ENCODE data around the gene SMIM35. TPM values are rescaled to one million over a fixed set of nuclear protein-coding genes. Genes with fewer than 3 reads are reported as not detected.

SMIM35 gene
- total and polyA plus RNA-seq, 2 donors (not counting 3 experiments of a cell fraction or from before 2014, with no cell fraction given) = not detected

DNA sequence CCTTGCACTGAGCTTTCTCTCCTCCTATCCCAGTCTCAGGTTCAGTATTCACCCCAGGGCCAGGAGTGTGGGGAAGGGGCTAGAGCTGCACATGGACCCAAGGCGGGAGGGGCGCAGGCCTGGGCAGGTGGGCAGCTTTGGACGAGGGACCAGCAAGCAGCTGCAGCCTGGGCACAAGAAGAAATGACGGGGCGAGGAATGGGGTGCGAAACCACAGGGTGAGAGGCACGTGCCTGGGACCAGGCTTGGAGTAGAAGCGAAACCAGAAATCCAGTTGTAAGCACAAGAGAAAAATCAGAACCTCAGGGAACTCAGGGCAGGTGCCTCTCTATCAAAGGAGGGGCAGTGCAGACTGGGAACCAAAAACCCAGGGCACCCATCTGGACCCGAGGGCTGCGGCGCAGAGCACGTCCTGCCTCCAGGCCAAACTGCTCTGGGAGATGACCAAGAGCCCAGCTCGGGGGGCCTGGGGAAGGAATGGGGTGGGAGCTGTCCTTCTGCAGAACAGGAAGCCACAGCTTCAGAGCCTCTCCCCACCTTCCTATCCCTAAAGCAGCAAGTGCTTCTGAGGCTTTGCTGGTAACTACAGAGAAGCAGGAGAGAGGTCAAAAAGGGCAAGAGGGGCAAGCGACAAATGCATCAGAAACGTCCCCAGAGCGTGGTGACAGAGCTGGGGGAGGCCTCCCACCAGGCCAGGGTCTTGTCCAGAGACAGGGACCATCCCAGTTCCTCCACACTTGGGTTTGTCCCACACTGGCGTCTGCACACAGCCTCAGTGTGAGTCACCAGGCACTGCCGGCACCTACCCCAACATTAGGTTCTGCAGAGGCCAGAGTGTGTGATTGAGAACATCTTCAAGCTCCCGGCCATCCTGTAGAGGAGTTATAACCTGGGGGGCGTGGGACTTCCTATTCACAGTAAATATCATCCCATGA is 28.2 kb downstream of the SMIM35 start:
- Histone ChIP-seq H3K9ac (replicated peaks; ENCODE audit: extremely low read depth, insufficient read depth, low read length) (no peak overlapping the region), H3K27ac (ENCODE audit: insufficient read depth, low read depth, low read length) (no peak overlapping the region), H2AFZ (ENCODE audit: low read depth, low read length) (no peak overlapping the region), H3K9me3 (replicated peaks; ENCODE audit: control insufficient read depth, insufficient read depth, low read length) (no peaks in the 10 kb centered on the region), H3K4me2 (ENCODE audit: insufficient read depth, low read length) (no peak overlapping the region), H3K79me2 (ENCODE audit: control insufficient read depth, insufficient read depth, low read length) (no peaks in the 10 kb centered on the region), H3K4me1 (ENCODE audit: control insufficient read depth, extremely low read depth, insufficient read depth, low read length) (no peaks in the 10 kb centered on the region), H3K36me3 (ENCODE audit: control insufficient read depth in 2 of 2, extremely low read depth in 1 of 2, insufficient read depth in 2 of 2, low read length in 2 of 2) (no peaks in the 10 kb centered on the region), H4K20me1 (replicated peaks; ENCODE audit: control insufficient read depth, extremely low read depth, insufficient read depth, low read length) (no peaks in the 10 kb centered on the region), H3K4me3 (replicated peaks in 1 of 3; ENCODE audit: insufficient read depth in 1 of 3, low read depth in 1 of 3, low read length in 3 of 3) (no peak overlapping the region), H3K27me3 (ENCODE audit: control insufficient read depth in 2 of 2, insufficient read depth in 2 of 2, low read length in 2 of 2) (no peaks in the 10 kb centered on the region), H3K9me1 (replicated peaks; ENCODE audit: control insufficient read depth, extremely low read depth, insufficient read depth, low read length) (no peaks in the 10 kb centered on the region)
- BruUV-seq (replicated peaks) = no TSS peak
- ChIA-PET POLR2A (no interaction called here), CTCF (interaction anchor here (0.7 to 1.1 kb wide), 3 partner anchors 242 to 633 kb away, joined by 3 to 4 read pairs (median 3); no protein-coding TSS in a partner anchor)
- FAIRE-seq (no peak), DNase-seq (ENCODE audit: low read depth, low spot score) (no peak)
- TF ChIP-seq FOS (IDR thresholded peaks at IDR 0.05; ENCODE audit: borderline replicate concordance, insufficient read depth, low read length) (no peak), POLR2A (IDR thresholded peaks at IDR 0.05; ENCODE audit: low read depth, low read length) (no peak)
- TF ChIP-seq, protein P1, sequence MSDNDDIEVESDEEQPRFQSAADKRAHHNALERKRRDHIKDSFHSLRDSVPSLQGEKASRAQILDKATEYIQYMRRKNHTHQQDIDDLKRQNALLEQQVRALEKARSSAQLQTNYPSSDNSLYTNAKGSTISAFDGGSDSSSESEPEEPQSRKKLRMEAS (IDR thresholded peaks at IDR 0.05; ENCODE audit: insufficient read depth, insufficient read length) = no peak
- dilution Hi-C loops (cut with MboI; ENCODE audit: extremely low pct_ligation_motif_present, low sequenced_read_pairs) (no loop called here), intact Hi-C loops (cut with micrococcal nuclease) (no loop called here)

DNA sequence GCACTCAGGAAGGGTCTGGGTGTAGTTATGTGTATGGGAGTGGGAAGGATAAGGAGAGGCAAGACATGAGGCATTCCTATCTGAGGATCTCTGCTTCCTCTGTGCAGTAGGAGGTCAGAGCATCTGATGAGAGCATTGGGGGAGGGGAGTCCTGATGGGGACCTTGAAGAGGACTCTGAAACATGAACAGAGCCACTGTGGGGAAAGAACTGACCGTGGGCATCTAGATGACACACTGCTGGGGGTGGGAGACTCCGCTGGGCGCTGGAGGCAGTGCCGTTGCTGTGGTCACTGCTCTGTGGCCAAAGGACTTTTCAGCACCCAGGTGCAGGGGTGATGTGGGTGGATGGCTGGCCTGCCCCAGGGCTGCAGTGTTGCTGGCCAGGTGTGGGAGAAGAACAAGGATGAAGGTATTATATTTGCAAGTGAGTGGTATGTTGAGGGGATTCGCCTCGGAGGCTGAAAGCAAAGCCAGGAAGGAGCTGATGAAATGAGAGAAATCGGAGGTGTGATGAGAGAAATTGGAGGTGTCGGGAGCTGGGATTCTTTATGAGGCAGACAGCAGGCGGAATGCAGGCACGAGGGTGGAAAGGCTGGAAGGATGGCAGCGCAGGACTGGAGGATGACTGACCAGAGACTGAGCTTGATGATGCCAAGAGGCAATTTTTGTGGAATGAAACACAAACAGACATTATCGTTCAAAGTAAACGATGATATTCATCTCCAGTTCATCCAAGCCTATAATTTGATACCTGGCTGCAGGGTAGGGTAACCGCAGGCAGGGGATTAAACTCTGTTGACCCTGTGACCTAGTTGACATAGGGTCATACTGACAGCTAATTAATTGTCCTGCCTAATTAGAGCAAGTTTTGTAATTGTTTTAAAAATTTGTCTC is 29.3 kb downstream of the SMIM35 start:
- Histone ChIP-seq H3K4me3 (replicated peaks in 1 of 3; ENCODE audit: insufficient read depth in 1 of 3, low read depth in 1 of 3, low read length in 3 of 3) (no peak overlapping the region), H2AFZ (ENCODE audit: low read depth, low read length) (no peak overlapping the region), H3K9me3 (replicated peaks; ENCODE audit: control insufficient read depth, insufficient read depth, low read length) (no peaks in the 10 kb centered on the region), H4K20me1 (replicated peaks; ENCODE audit: control insufficient read depth, extremely low read depth, insufficient read depth, low read length) (no peaks in the 10 kb centered on the region), H3K27me3 (ENCODE audit: control insufficient read depth in 2 of 2, insufficient read depth in 2 of 2, low read length in 2 of 2) (no peaks in the 10 kb centered on the region), H3K4me1 (ENCODE audit: control insufficient read depth, extremely low read depth, insufficient read depth, low read length) (no peaks in the 10 kb centered on the region), H3K27ac (ENCODE audit: insufficient read depth, low read depth, low read length) (no peak overlapping the region), H3K36me3 (ENCODE audit: control insufficient read depth in 2 of 2, extremely low read depth in 1 of 2, insufficient read depth in 2 of 2, low read length in 2 of 2) (no peaks in the 10 kb centered on the region), H3K79me2 (ENCODE audit: control insufficient read depth, insufficient read depth, low read length) (no peaks in the 10 kb centered on the region), H3K9ac (replicated peaks; ENCODE audit: extremely low read depth, insufficient read depth, low read length) (no peak overlapping the region), H3K9me1 (replicated peaks; ENCODE audit: control insufficient read depth, extremely low read depth, insufficient read depth, low read length) (no peaks in the 10 kb centered on the region), H3K4me2 (ENCODE audit: insufficient read depth, low read length) (no peak overlapping the region)
- DNase-seq (ENCODE audit: low read depth, low spot score) = no peak
- FAIRE-seq = no peak
- intact Hi-C loops (cut with micrococcal nuclease) (no loop called here), dilution Hi-C loops (cut with MboI; ENCODE audit: extremely low pct_ligation_motif_present, low sequenced_read_pairs) (no loop called here)
- TF ChIP-seq, protein P2, sequence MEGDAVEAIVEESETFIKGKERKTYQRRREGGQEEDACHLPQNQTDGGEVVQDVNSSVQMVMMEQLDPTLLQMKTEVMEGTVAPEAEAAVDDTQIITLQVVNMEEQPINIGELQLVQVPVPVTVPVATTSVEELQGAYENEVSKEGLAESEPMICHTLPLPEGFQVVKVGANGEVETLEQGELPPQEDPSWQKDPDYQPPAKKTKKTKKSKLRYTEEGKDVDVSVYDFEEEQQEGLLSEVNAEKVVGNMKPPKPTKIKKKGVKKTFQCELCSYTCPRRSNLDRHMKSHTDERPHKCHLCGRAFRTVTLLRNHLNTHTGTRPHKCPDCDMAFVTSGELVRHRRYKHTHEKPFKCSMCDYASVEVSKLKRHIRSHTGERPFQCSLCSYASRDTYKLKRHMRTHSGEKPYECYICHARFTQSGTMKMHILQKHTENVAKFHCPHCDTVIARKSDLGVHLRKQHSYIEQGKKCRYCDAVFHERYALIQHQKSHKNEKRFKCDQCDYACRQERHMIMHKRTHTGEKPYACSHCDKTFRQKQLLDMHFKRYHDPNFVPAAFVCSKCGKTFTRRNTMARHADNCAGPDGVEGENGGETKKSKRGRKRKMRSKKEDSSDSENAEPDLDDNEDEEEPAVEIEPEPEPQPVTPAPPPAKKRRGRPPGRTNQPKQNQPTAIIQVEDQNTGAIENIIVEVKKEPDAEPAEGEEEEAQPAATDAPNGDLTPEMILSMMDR (IDR thresholded peaks at IDR 0.05; ENCODE audit: extremely low read depth in 1 of 2, insufficient read depth in 1 of 2, low read depth in 1 of 2, low read length in 2 of 2) = no peak
- TF ChIP-seq POLR2AphosphoS5 (IDR thresholded peaks at IDR 0.05; ENCODE audit: insufficient read depth, low read depth, low read length) (no peak), GATA2 (IDR thresholded peaks at IDR 0.05; ENCODE audit: insufficient read depth, insufficient read length, low read depth, low read length) (no peak), JUN (IDR thresholded peaks at IDR 0.05; ENCODE audit: borderline replicate concordance, insufficient read depth, insufficient read length, low read depth) (no peak), FOS (IDR thresholded peaks at IDR 0.05; ENCODE audit: borderline replicate concordance, insufficient read depth, low read length) (no peak), EZH2 (IDR thresholded peaks at IDR 0.05; ENCODE audit: borderline replicate concordance, low read depth, low read length, severe bottlenecking) (no peak), POLR2A (IDR thresholded peaks at IDR 0.05; ENCODE audit: low read depth, low read length) (no peak), MYC (IDR thresholded peaks at IDR 0.05; ENCODE audit: low read depth, low read length) (no peak)
- TF ChIP-seq, protein P1 (IDR thresholded peaks at IDR 0.05; ENCODE audit: insufficient read depth, insufficient read length) = no peak
- CTCF ChIA-PET = interaction anchor here (0.7 to 1.1 kb wide), 4 partner anchors 21 to 257 kb away, joined by 3 to 4 read pairs (median 4); no protein-coding TSS in a partner anchor
- POLR2A ChIA-PET = no interaction called here
- BruUV-seq (replicated peaks) = no TSS peak

All from endothelial cell of umbilical vein (primary cell).